HepG2 (cell line): ENCODE results near the gene BLOC1S1. TPM values are rescaled to one million over a fixed set of nuclear protein-coding genes. Genes with fewer than 3 reads are reported as not detected.

Source experiments
- AKAP8 ChIP-seq: sonication (generic); formaldehyde crosslinking; IDR thresholded peaks from 2 replicates; pipeline ENCODE4 v1.5.1; 2020; ENCODE audit warnings: mild to moderate bottlenecking, missing genetic modification reagents
- EED ChIP-seq: sonication (generic); formaldehyde crosslinking; IDR thresholded peaks from 2 replicates; pipeline ENCODE4 v1.5.0; 2020; ENCODE audit warnings: mild to moderate bottlenecking, missing genetic modification reagents
- HNF1A ChIP-seq, 2 experiments: sonication (generic) in 1 of 2; formaldehyde crosslinking in 1 of 2; IDR thresholded peaks; 2 replicates each; pipeline versions ENCODE4 v1.4.0 to v1.6.1; 2016 to 2020; ENCODE audit warnings: borderline replicate concordance in 1 of 2, low read depth in 1 of 2, mild to moderate bottlenecking in 1 of 2, missing genetic modification reagents in 1 of 2
- JARID2 ChIP-seq: sonication (generic); formaldehyde crosslinking; IDR thresholded peaks from 2 replicates; pipeline ENCODE4 v1.8.1; 2023; ENCODE audit warnings: missing genetic modification reagents, inconsistent platforms; ENCODE audit not compliant: insufficient replicate concordance
- JUNB ChIP-seq: sonication (generic); formaldehyde crosslinking; IDR thresholded peaks from 2 replicates; pipeline ENCODE4 v1.8.0; 2022; ENCODE audit warnings: missing genetic modification reagents, mild to moderate bottlenecking, borderline replicate concordance
- MTF2 ChIP-seq: sonication (generic); formaldehyde crosslinking; IDR thresholded peaks from 2 replicates; pipeline ENCODE4 v1.5.0; 2020; ENCODE audit warnings: missing genetic modification reagents, borderline replicate concordance
- RFXAP ChIP-seq: sonication (generic); formaldehyde crosslinking; IDR thresholded peaks from 2 replicates; pipeline ENCODE4 v1.4.0; 2020; ENCODE audit warnings: missing genetic modification reagents, borderline replicate concordance
- SKIL ChIP-seq: sonication (generic); formaldehyde crosslinking; IDR thresholded peaks from 2 replicates; pipeline ENCODE4 v1.8.0; 2022; ENCODE audit warnings: missing genetic modification reagents, mild to moderate bottlenecking, moderate library complexity, borderline replicate concordance
- SNRNP70 ChIP-seq: fragments of 200-400 bp; formaldehyde crosslinking; IDR thresholded peaks from 2 replicates; pipeline ENCODE4 v1.6.1; 2017; ENCODE audit warnings: mild to moderate bottlenecking, low read depth, low read length, moderate library complexity
- SOX5 ChIP-seq: IDR thresholded peaks from 2 replicates; pipeline ENCODE4 v1.6.1; 2016; ENCODE audit warnings: borderline replicate concordance
- ZFP90 ChIP-seq: sonication (generic); formaldehyde crosslinking; IDR thresholded peaks from 2 replicates; pipeline ENCODE4 v1.8.0; 2022; ENCODE audit warnings: missing genetic modification reagents, mild to moderate bottlenecking, inconsistent platforms, borderline replicate concordance
- ZNF17 ChIP-seq: sonication (generic); formaldehyde crosslinking; IDR thresholded peaks from 2 replicates; pipeline ENCODE4 v1.5.0; 2020; ENCODE audit warnings: mild to moderate bottlenecking, missing genetic modification reagents
- ZNF337 ChIP-seq: sonication (generic); formaldehyde crosslinking; IDR thresholded peaks from 2 replicates; pipeline ENCODE4 v1.5.1; 2020; ENCODE audit warnings: missing genetic modification reagents, low read depth, mild to moderate bottlenecking, borderline replicate concordance
- ZNF441 ChIP-seq: sonication (generic); formaldehyde crosslinking; IDR thresholded peaks from 2 replicates; pipeline ENCODE4 v1.7.0; 2021; ENCODE audit warnings: missing genetic modification reagents, borderline replicate concordance
- ZNF547 ChIP-seq: sonication (generic); formaldehyde crosslinking; IDR thresholded peaks from 2 replicates; pipeline ENCODE4 v1.5.1; 2020; ENCODE audit warnings: mild to moderate bottlenecking, missing genetic modification reagents
- ZNF552 ChIP-seq: sonication (generic); formaldehyde crosslinking; IDR thresholded peaks from 2 replicates; pipeline ENCODE4 v1.9.0; 2022; ENCODE audit warnings: missing genetic modification reagents, mild to moderate bottlenecking, borderline replicate concordance
- ZNF563 ChIP-seq: sonication (generic); formaldehyde crosslinking; IDR thresholded peaks from 2 replicates; pipeline ENCODE4 v1.8.0; 2022; ENCODE audit warnings: mild to moderate bottlenecking, moderate library complexity, missing genetic modification reagents
- ZNF616 ChIP-seq: sonication (generic); formaldehyde crosslinking; IDR thresholded peaks from 2 replicates; pipeline ENCODE4 v1.5.0; 2020; ENCODE audit warnings: low read depth, mild to moderate bottlenecking, missing genetic modification reagents
- ZNF709 ChIP-seq: sonication (generic); formaldehyde crosslinking; IDR thresholded peaks from 2 replicates; pipeline ENCODE4 v1.5.0; 2020; ENCODE audit warnings: mild to moderate bottlenecking, missing genetic modification reagents
- polyA plus RNA-seq, 8 experiments: library from polyadenylated mRNA; depleted of rRNA in 3 of 8; stranded (reverse) in 7 of 8; unstranded in 1 of 8; fragments of >200 nt; fragmentation: Illumina TruSeq in 4 of 8; extraction: Trizol in 4 of 8; gene quantifications; 2 replicates each; pipeline versions ENCODE4 v1.2.1 to v1.2.3, GENCODE V29; 2011 to 2016; ENCODE audit warnings: low read depth in 4 of 8, missing spikeins in 1 of 8, mixed read lengths in 1 of 8; ENCODE audit not compliant: insufficient read depth in 1 of 8
- total RNA-seq, 5 experiments: library from RNA; depleted of rRNA; stranded (reverse); fragments of >200 nt; fragmentation: Illumina TruSeq; extraction: Trizol; gene quantifications; 2 replicates each; pipeline ENCODE4 v1.2.3, GENCODE V29; 2016; ENCODE audit warnings: low read depth in 1 of 5
- TF ChIP-seq, protein P1 (sequence below): sonication (generic); formaldehyde crosslinking; IDR thresholded peaks from 2 replicates; pipeline ENCODE4 v1.8.0; 2022; ENCODE audit warnings: mild to moderate bottlenecking, missing genetic modification reagents, moderate library complexity

Gene BLOC1S1
- total and polyA plus RNA-seq, 2 of the 13 experiments (the other 11 are each of a cell fraction or from before 2014, with no cell fraction given) = 55.1 to 95.3 TPM

DNA sequence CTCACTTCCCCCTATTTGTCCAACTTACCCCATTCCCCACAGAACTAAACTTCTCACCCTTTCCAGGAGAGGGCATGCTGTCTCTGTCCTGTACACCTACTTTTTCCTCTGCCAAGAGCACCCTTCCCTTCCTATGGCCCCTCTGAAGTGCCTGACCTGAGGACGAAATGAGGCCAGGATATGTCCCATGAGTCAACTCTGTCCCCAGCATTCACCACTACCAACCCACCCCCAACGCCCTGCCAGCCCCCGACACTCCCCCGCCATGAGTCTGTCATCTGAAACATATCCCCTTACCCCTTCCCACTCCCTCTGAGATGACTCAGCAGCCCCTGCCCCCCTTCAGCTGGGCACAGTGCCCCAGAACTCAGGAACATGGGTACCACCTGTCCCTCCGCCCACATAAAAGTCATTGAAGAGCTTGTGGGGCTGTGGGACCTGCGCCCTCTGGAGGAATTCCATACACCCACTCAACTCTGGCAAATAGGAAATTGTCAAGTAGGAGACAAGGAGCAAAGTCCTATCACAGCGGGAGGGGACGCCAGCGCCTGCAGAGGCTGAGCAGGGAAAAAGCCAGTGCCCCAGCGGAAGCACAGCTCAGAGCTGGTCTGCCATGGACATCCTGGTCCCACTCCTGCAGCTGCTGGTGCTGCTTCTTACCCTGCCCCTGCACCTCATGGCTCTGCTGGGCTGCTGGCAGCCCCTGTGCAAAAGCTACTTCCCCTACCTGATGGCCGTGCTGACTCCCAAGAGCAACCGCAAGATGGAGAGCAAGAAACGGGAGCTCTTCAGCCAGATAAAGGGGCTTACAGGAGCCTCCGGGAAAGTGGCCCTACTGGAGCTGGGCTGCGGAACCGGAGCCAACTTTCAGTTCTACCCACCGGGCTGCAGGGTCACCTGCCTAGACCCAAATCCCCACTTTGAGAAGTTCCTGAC is 34.4 kb upstream of the BLOC1S1 start (continued):
- TF ChIP-seq SKIL (CRISPR knock-in tag) (no peak), ZNF563 (CRISPR knock-in tag) (no peak), SNRNP70 (no peak), JUNB (no peak), ZNF441 (CRISPR knock-in tag) (no peak), MTF2 (CRISPR knock-in tag) (0 out of 2 replicates have a peak, but pooled peaks have one; percentile 71), SOX5 (CRISPR knock-in tag) (peak; percentile 42; the same call in 1 of the 2 replicates), ZNF709 (no peak), EED (CRISPR knock-in tag) (no peak), ZNF616 (CRISPR knock-in tag) (no peak), ZFP90 (CRISPR knock-in tag) (peak; percentile 58), ZNF337 (no peak), ZNF552 (no peak), ZNF547 (CRISPR knock-in tag) (no peak), RFXAP (CRISPR knock-in tag) (no peak), JARID2 (no peak), ZNF17 (CRISPR knock-in tag) (no peak), HNF1A (IDR thresholded peaks at IDR 0.05; ENCODE audit: low read depth) (no peak), HNF1A (CRISPR knock-in tag; IDR thresholded peaks at IDR 0.05; ENCODE audit: borderline replicate concordance) (no peak), AKAP8 (0 out of 2 replicates have a peak, but pooled peaks have one; percentile 36)
- TF ChIP-seq, protein P1, sequence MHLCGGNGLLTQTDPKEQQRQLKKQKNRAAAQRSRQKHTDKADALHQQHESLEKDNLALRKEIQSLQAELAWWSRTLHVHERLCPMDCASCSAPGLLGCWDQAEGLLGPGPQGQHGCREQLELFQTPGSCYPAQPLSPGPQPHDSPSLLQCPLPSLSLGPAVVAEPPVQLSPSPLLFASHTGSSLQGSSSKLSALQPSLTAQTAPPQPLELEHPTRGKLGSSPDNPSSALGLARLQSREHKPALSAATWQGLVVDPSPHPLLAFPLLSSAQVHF (CRISPR knock-in tag) = no peak
